Measurements from ENCODE around the gene SETBP1. TPM values are rescaled to one million over a fixed set of nuclear protein-coding genes. Genes with fewer than 3 reads are reported as not detected.

SETBP1 gene
- total RNA-seq, 1 experiment from 2014 or later: 0.23 TPM

GRCh38 chr18:44998360-44998759 is 317.7 kb downstream of the SETBP1 start:
- Histone ChIP-seq H3K27ac (ENCODE audit: low read length) (no peak overlapping the region), H3K36me3 (ENCODE audit: control insufficient read depth, insufficient read depth, low read length) (no peaks in the 10 kb centered on the region), H3K27me3 (ENCODE audit: control insufficient read depth, insufficient read depth, low read length) (no peaks in the 10 kb centered on the region), H3K4me3 (ENCODE audit: low read depth in 2 of 2, low read length in 2 of 2) (no peak overlapping the region), H3K4me1 (ENCODE audit: control insufficient read depth, insufficient read depth, low read length) (no peaks in the 10 kb centered on the region), H3K9me3 (ENCODE audit: control insufficient read depth, insufficient read depth, low read depth, low read length) (no peaks in the 10 kb centered on the region)
- CTCF ChIA-PET: no interaction called here
- BruUV-seq (replicated peaks): no TSS peak
- no peak for TF ChIP-seq TCF7L2 (IDR thresholded peaks at IDR 0.05; ENCODE audit: low read depth, low read length)
- no peak for TF ChIP-seq REST (IDR thresholded peaks at IDR 0.05; ENCODE audit: insufficient read depth in 1 of 2, low read depth in 2 of 2, low read length in 1 of 2)
- no peak for TF ChIP-seq SIN3A (IDR thresholded peaks at IDR 0.05; ENCODE audit: borderline replicate concordance, insufficient read depth, low read depth, low read length)
- TF ChIP-seq POLR2AphosphoS5 (IDR thresholded peaks at IDR 0.05; ENCODE audit: low read depth, low read length): no peak
- TF ChIP-seq CTCF (IDR thresholded peaks at IDR 0.05): no peak
- intact Hi-C loops (cut with micrococcal nuclease; ENCODE audit: unreplicated experiment) (no loop called here), in situ Hi-C loops (cut with HindIII; ENCODE audit: low pct_unique_long_range_greater_than_20kb, low sequenced_read_pairs) (no loop called here)
- POLR2A ChIA-PET: no interaction called here
- ATAC-seq (no peak), DNase-seq (ENCODE audit: low read depth, low spot score) (no peak)

GRCh38 chr18:45004546-45005080 is 323.9 kb downstream of the SETBP1 start:
- TF ChIP-seq TCF7L2 (IDR thresholded peaks at IDR 0.05; ENCODE audit: low read depth, low read length) (no peak), CTCF (IDR thresholded peaks at IDR 0.05) (no peak), SIN3A (IDR thresholded peaks at IDR 0.05; ENCODE audit: borderline replicate concordance, insufficient read depth, low read depth, low read length) (no peak), POLR2AphosphoS5 (IDR thresholded peaks at IDR 0.05; ENCODE audit: low read depth, low read length) (no peak), REST (IDR thresholded peaks at IDR 0.05; ENCODE audit: insufficient read depth in 1 of 2, low read depth in 2 of 2, low read length in 1 of 2) (no peak)
- no peak for ATAC-seq
- intact Hi-C loops (cut with micrococcal nuclease; ENCODE audit: unreplicated experiment): no loop called here
- CTCF ChIA-PET: no interaction called here
- BruUV-seq (replicated peaks): no TSS peak
- Histone ChIP-seq H3K4me1 (ENCODE audit: control insufficient read depth, insufficient read depth, low read length) (no peaks in the 10 kb centered on the region), H3K9me3 (ENCODE audit: control insufficient read depth, insufficient read depth, low read depth, low read length) (no peaks in the 10 kb centered on the region), H3K27ac (ENCODE audit: low read length) (no peak overlapping the region), H3K4me3 (ENCODE audit: low read depth in 2 of 2, low read length in 2 of 2) (no peak overlapping the region), H3K36me3 (ENCODE audit: control insufficient read depth, insufficient read depth, low read length) (no peaks in the 10 kb centered on the region), H3K27me3 (ENCODE audit: control insufficient read depth, insufficient read depth, low read length) (no peaks in the 10 kb centered on the region)
- DNase-seq (ENCODE audit: low read depth, low spot score): no peak
- in situ Hi-C loops (cut with HindIII; ENCODE audit: low pct_unique_long_range_greater_than_20kb, low sequenced_read_pairs): no loop called here
- POLR2A ChIA-PET: no interaction called here
